K562 (cell line): ENCODE data around the gene LGI4.

Experiments
- CBX2 ChIP-seq: fragments of 200-600 bp; sonication (generic); IDR thresholded peaks from one replicate; pipeline ENCODE4 v1.6.1; 2012; ENCODE audit warnings: mild to moderate bottlenecking, low read length, inconsistent platforms; ENCODE audit not compliant: insufficient read depth, poor library complexity, severe bottlenecking
- GABPA ChIP-seq: fragments of 200-800 bp; sonication (Bioruptor generic); conservative IDR thresholded peaks from 2 replicates; pipeline ENCODE4 v1.6.1; 2016; ENCODE audit warnings: low read depth, missing genetic modification characterization, missing compliant biosample characterization
- GATAD2A ChIP-seq: fragments of 450-650 bp; IDR thresholded peaks from 2 replicates; pipeline ENCODE4 v1.6.1; 2017
- HMG20B ChIP-seq: fragments of 250-450 bp; sonication (Bioruptor Pico); IDR thresholded peaks from 2 replicates; pipeline ENCODE4 v1.5.0; 2021; ENCODE audit warnings: mild to moderate bottlenecking
- HNRNPL ChIP-seq: fragments of 200-400 bp; formaldehyde crosslinking; IDR thresholded peaks from 2 replicates; pipeline ENCODE4 v1.6.1; 2017; ENCODE audit warnings: low read depth, mild to moderate bottlenecking, low read length
- KDM1A ChIP-seq, 2 experiments: fragments of 450-650 bp; IDR thresholded peaks; 2 replicates each; pipeline ENCODE4 v1.6.1; 2016; ENCODE audit warnings: mild to moderate bottlenecking in 2 of 2
- RBM25 ChIP-seq: fragments of 200-400 bp; formaldehyde crosslinking; IDR thresholded peaks from 2 replicates; pipeline ENCODE4 v1.6.1; 2018; ENCODE audit warnings: low read length, low read depth, moderate library complexity; ENCODE audit not compliant: severe bottlenecking
- ZNF785 ChIP-seq: fragments of 250-450 bp; sonication (Bioruptor Pico); IDR thresholded peaks from 2 replicates; pipeline ENCODE4 v1.4.0; 2020; ENCODE audit warnings: mild to moderate bottlenecking
- TF ChIP-seq, protein P1 (sequence below), 2 experiments: fragments of 450-650 bp in 1 of 2; IDR thresholded peaks; 2 replicates each; pipeline ENCODE4 v1.6.1; 2011 to 2017; ENCODE audit warnings: low read depth in 2 of 2, antibody characterized with exemption in 1 of 2, borderline replicate concordance in 1 of 2, low read length in 1 of 2, mild to moderate bottlenecking in 1 of 2, mixed read lengths in 1 of 2; ENCODE audit not compliant: control insufficient read depth in 1 of 2
- TF ChIP-seq, protein P2 (sequence below), 3 experiments: fragments of 200-800 bp in 1 of 3; sonication (Bioruptor generic) in 1 of 3; sonication (generic) in 1 of 3; formaldehyde crosslinking in 1 of 3; IDR thresholded peaks; 2 replicates each; pipeline versions ENCODE4 v1.6.1 to v1.8.0; 2016 to 2022; ENCODE audit warnings: mild to moderate bottlenecking in 2 of 3, missing compliant biosample characterization in 2 of 3, missing genetic modification characterization in 2 of 3, missing genetic modification reagents in 1 of 3
- TF ChIP-seq, protein P3 (sequence below), 3 experiments: IDR thresholded peaks in 2 of 3; conservative IDR thresholded peaks in 1 of 3; 2 replicates each; pipeline ENCODE4 v1.5.1; 2011 to 2012; ENCODE audit warnings: low read length in 3 of 3, mild to moderate bottlenecking in 3 of 3, control low read depth in 2 of 3, improper control_type of control experiment in 1 of 3, inconsistent platforms in 1 of 3, low read depth in 1 of 3, mixed read lengths in 1 of 3, moderate library complexity in 1 of 3; ENCODE audit not compliant: insufficient read depth in 2 of 3

DNA sequence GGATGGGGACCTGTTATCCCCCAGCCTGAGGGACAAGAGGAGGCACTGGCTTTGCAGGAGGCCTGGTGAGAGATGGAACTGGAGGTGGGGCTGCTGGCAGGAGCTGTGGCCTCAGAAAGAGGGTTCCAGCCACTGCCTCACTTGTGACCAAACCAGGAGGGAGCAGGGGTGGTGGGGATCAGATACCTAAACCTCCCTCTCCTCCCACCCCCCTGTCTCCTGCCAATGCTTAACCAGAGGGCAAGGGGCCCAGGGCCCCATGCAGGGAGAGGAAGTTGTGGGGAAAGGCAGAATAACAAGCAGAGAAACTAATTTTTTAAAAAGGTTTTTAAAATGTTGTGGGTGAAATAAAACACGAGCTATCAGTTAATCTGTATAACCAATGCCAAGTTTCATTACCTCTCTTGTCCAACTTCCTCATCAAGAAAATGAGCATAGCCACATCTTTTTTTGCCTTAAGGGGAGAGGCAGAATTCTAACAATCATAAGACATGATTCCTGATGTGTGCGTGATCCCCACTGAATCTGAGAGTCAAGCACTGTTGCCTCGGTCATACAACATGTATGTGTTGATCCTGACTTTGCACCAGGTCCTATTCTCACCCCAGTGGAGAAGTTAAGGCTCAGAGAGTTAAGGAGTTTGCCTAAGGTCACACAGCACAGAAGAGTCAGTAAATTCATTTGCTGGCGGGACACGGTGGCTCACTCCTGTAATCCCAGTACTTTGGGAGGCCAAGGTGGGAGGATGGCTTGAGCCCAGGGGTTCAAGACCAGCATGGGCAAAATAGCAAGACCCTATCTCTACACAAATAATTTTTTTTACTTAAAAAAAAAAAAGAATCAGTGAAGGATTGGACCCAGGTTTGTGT, 32.6 kb upstream of the LGI4 start:
- TF ChIP-seq GABPA (0 out of 2 replicates have a peak, but pooled peaks have one; percentile 16), GATAD2A (no peak), RBM25 (peak; percentile 23), CBX2 (no peak), HNRNPL (no peak), HMG20B (no peak), ZNF785 (no peak), KDM1A (IDR thresholded peaks at IDR 0.05) (0 out of 4 replicates have a peak, but pooled peaks of 1 of the 2 experiments have one; percentile 17)
- TF ChIP-seq, protein P1, sequence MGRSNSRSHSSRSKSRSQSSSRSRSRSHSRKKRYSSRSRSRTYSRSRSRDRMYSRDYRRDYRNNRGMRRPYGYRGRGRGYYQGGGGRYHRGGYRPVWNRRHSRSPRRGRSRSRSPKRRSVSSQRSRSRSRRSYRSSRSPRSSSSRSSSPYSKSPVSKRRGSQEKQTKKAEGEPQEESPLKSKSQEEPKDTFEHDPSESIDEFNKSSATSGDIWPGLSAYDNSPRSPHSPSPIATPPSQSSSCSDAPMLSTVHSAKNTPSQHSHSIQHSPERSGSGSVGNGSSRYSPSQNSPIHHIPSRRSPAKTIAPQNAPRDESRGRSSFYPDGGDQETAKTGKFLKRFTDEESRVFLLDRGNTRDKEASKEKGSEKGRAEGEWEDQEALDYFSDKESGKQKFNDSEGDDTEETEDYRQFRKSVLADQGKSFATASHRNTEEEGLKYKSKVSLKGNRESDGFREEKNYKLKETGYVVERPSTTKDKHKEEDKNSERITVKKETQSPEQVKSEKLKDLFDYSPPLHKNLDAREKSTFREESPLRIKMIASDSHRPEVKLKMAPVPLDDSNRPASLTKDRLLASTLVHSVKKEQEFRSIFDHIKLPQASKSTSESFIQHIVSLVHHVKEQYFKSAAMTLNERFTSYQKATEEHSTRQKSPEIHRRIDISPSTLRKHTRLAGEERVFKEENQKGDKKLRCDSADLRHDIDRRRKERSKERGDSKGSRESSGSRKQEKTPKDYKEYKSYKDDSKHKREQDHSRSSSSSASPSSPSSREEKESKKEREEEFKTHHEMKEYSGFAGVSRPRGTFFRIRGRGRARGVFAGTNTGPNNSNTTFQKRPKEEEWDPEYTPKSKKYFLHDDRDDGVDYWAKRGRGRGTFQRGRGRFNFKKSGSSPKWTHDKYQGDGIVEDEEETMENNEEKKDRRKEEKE (IDR thresholded peaks at IDR 0.05; ENCODE audit: borderline replicate concordance in 1 of 2, control insufficient read depth in 1 of 2, low read depth in 2 of 2, low read length in 1 of 2): no peak
- TF ChIP-seq, protein P2, sequence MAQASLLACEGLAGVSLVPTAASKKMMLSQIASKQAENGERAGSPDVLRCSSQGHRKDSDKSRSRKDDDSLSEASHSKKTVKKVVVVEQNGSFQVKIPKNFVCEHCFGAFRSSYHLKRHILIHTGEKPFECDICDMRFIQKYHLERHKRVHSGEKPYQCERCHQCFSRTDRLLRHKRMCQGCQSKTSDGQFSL (CRISPR knock-in tag; IDR thresholded peaks at IDR 0.05): no peak
- TF ChIP-seq, protein P2 (tag; IDR thresholded peaks at IDR 0.05): no peak
- TF ChIP-seq, protein P3, sequence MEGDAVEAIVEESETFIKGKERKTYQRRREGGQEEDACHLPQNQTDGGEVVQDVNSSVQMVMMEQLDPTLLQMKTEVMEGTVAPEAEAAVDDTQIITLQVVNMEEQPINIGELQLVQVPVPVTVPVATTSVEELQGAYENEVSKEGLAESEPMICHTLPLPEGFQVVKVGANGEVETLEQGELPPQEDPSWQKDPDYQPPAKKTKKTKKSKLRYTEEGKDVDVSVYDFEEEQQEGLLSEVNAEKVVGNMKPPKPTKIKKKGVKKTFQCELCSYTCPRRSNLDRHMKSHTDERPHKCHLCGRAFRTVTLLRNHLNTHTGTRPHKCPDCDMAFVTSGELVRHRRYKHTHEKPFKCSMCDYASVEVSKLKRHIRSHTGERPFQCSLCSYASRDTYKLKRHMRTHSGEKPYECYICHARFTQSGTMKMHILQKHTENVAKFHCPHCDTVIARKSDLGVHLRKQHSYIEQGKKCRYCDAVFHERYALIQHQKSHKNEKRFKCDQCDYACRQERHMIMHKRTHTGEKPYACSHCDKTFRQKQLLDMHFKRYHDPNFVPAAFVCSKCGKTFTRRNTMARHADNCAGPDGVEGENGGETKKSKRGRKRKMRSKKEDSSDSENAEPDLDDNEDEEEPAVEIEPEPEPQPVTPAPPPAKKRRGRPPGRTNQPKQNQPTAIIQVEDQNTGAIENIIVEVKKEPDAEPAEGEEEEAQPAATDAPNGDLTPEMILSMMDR (IDR thresholded peaks at IDR 0.05 in 2 of 3, conservative IDR thresholded peaks at IDR 0.05 in 1 of 3; ENCODE audit: insufficient read depth in 2 of 3, low read depth in 1 of 3, low read length in 3 of 3): no peak
